WERI-Rb-1 (cell line): ENCODE measurements around the gene WWOX.

Experiments used
- DNase-seq: peaks from one replicate; pipeline ENCODE4 v3.0.0-alpha.2; 2020
- H3K27ac ChIP-seq: fragments of 250-450 bp; sonication (Bioruptor Pico); 2 replicates; pipeline ENCODE4 v1.5.1; 2020; ENCODE audit warnings: mild to moderate bottlenecking, moderate library complexity
- H3K27me3 ChIP-seq: fragments of 250-450 bp; sonication (Bioruptor Pico); 2 replicates; pipeline ENCODE4 v1.5.1; 2021; ENCODE audit warnings: mild to moderate bottlenecking, low read depth, moderate library complexity; ENCODE audit not compliant: insufficient read depth, severe bottlenecking
- H3K36me3 ChIP-seq: fragments of 250-450 bp; sonication (Bioruptor Pico); 2 replicates; pipeline ENCODE4 v1.5.1; 2020; ENCODE audit warnings: mild to moderate bottlenecking, moderate library complexity
- H3K4me3 ChIP-seq: 2 replicates; pipeline ENCODE4 v1.5.1; 2011; ENCODE audit warnings: low read depth, mild to moderate bottlenecking, control low read depth, low read length
- H3K9me3 ChIP-seq: fragments of 250-450 bp; sonication (Bioruptor Pico); 2 replicates; pipeline ENCODE4 v1.5.1; 2021; ENCODE audit warnings: mild to moderate bottlenecking, moderate library complexity; ENCODE audit not compliant: severe bottlenecking
- CTCF ChIP-seq: IDR thresholded peaks from 2 replicates; pipeline ENCODE4 v1.5.1; 2011; ENCODE audit warnings: low read depth, mild to moderate bottlenecking, control low read depth, inconsistent platforms, low read length

The WWOX gene

GRCh38 chr16:79155471-79155870 is 1056.0 kb downstream of the WWOX start:
- no peak overlapping the region for H3K27ac ChIP-seq
- no peak for TF ChIP-seq CTCF
- no peak for DNase-seq

GRCh38 chr16:79155904-79156303 is 1056.5 kb downstream of the WWOX start:
- Histone ChIP-seq H3K27me3 (no peaks in the 10 kb centered on the region), H3K36me3 (no peaks in the 10 kb centered on the region), H3K4me3 (no peak overlapping the region), H3K9me3 (no peaks in the 10 kb centered on the region), H3K27ac (no peak overlapping the region)
- no peak for DNase-seq
- TF ChIP-seq CTCF: no peak

More at GRCh38 chr16:79155471-79155870, 1056.0 kb downstream of the WWOX start:
- Histone ChIP-seq H3K9me3 (no peaks in the 10 kb centered on the region), H3K4me3 (no peak overlapping the region), H3K27me3 (no peaks in the 10 kb centered on the region), H3K36me3 (no peaks in the 10 kb centered on the region)

- no peak overlapping the region for H3K27ac ChIP-seq
- H3K36me3 ChIP-seq: no peaks in the 10 kb centered on the region
- H3K9me3 ChIP-seq: no peaks in the 10 kb centered on the region
- no peaks in the 10 kb centered on the region for H3K27me3 ChIP-seq
- TF ChIP-seq CTCF: no peak
- H3K4me3 ChIP-seq: no peak overlapping the region
- no peak for DNase-seq
Measured at GRCh38 chr16:79156761-79157160, 1057.3 kb downstream of the WWOX start.

GRCh38 chr16:79158337-79158736 is 1058.9 kb downstream of the WWOX start:
- H3K27ac ChIP-seq: no peak overlapping the region
- no peaks in the 10 kb centered on the region for H3K27me3 ChIP-seq
- no peak overlapping the region for H3K4me3 ChIP-seq
- no peaks in the 10 kb centered on the region for H3K9me3 ChIP-seq
- TF ChIP-seq CTCF: no peak
- DNase-seq: no peak
- H3K36me3 ChIP-seq: no peaks in the 10 kb centered on the region

- Histone ChIP-seq H3K27me3 (no peaks in the 10 kb centered on the region), H3K4me3 (no peak overlapping the region), H3K9me3 (no peaks in the 10 kb centered on the region), H3K27ac (no peak overlapping the region), H3K36me3 (no peaks in the 10 kb centered on the region)
- no peak for DNase-seq
- no peak for TF ChIP-seq CTCF
Measured at GRCh38 chr16:79159261-79160049, 1060.0 kb downstream of the WWOX start.

GRCh38 chr16:79162977-79163376 is 1063.5 kb downstream of the WWOX start:
- DNase-seq: no peak
- no peak for TF ChIP-seq CTCF
- H3K4me3 ChIP-seq: no peak overlapping the region
- peaks cover 3% of the 10 kb centered on the region for H3K9me3 ChIP-seq
- H3K36me3 ChIP-seq: no peaks in the 10 kb centered on the region
- H3K27ac ChIP-seq: no peak overlapping the region
- H3K27me3 ChIP-seq: no peaks in the 10 kb centered on the region
